SW 1271 (cell line): ENCODE data around the gene MFAP4.

ENCODE experiments used
- DNase-seq, 2 experiments: peaks; one replicate each; lab custom pipeline; 2025; lab: John Stamatoyannopoulos, UW

MFAP4 gene

GRCh38 chr17:19333736-19334290 lies 53.2 kb downstream of the MFAP4 start:
- DNase-seq = no peak
